Myocyte (in vitro differentiated cells): ENCODE results near the gene SIGLEC10. TPM values are rescaled to one million over a fixed set of nuclear protein-coding genes. Genes with fewer than 3 reads are reported as not detected.
"Not testable (repeated sequence)": the region's sequence is repeated elsewhere in the genome, so short reads cannot be mapped to it uniquely, and the experiment has no call there.

Experiments
- DNase-seq: peaks from one replicate; pipeline ENCODE4 v3.0.0-alpha.2; 2012; ENCODE audit warnings: low read depth
- total RNA-seq: library from RNA; depleted of rRNA; stranded (reverse); fragments of >200 nt; gene quantifications from 2 replicates; pipeline ENCODE4 v1.2.3, GENCODE V29; 2014

SIGLEC10 gene
- total RNA-seq, 1 donor from 2014 or later, result not detected

- DNase-seq, result no peak
Observed at GRCh38 chr19:51440052-51440451, 22.6 kb upstream of the SIGLEC10 start.

DNA sequence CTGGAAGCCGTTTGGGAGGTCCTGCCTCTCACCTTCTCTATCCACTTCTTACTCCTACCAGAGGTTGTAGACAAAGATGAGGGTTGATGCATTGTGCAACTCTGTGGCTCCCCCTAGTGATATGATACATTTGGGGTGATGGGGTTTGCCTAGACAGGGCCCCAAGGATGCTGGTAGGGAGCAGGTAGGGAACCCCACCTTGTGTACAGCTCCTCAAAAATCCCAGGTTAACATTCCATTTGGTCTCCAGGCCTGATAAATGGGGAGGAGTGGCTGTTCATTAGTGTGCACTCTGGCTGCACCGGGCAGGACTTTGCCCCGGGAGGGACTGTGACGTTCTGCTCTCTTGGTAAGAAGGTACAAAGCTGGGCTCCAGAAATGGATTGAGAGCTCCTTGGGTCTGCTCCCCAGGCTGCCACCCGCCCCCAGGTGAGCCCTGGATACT is 21.6 kb upstream of the SIGLEC10 start:
- DNase-seq, result peak; percentile 14

GRCh38 chr19:51434456-51434855 is 17.0 kb upstream of the SIGLEC10 start:
- DNase-seq, result no peak

- DNase-seq, result no peak
Observed at GRCh38 chr19:51433043-51433442, 15.6 kb upstream of the SIGLEC10 start.

GRCh38 chr19:51431124-51431523 is 13.7 kb upstream of the SIGLEC10 start:
- DNase-seq, result no peak

DNA sequence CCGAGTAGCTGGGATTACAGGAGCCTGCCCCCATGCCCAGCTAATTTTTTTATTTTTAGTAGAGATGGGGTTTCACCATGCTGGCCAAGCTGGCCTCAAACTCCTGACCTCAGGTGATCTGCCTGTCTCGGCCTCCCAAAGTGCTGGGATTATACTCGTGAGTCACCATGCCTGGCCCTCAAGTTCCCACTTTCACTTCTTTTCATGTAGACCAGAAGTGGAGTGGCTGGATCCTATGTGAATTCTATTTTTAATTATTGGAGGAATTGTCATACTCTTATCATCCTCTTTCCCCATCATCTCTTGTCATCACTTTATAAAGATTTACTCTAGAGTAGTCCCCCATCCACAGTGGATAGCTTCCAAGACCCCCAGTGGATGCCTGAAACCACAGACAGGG is 12.8 kb upstream of the SIGLEC10 start:
- no peak for DNase-seq

GRCh38 chr19:51427201-51427600 is 9.8 kb upstream of the SIGLEC10 start:
- no peak for DNase-seq

DNA sequence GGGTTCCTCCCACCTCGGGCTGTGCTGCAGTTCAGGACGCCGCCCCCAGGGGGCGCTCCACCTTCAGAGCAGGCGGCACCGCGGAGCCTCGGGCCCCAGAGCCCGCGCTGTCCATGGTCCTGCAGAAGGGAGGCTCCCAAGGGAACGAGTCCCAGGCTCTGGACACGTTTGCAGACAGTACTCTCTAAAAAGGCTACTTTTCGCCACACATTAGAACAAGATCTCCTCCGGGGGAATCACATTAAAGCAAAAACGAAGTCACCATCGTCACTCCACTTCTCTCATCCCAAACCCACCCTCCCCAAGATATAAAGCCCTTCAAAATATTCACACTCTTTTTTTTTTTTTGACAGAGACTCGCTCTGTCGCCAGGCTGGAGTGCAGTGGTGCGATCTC is 4.6 kb upstream of the SIGLEC10 start:
- DNase-seq, result peak; percentile 81

DNA sequence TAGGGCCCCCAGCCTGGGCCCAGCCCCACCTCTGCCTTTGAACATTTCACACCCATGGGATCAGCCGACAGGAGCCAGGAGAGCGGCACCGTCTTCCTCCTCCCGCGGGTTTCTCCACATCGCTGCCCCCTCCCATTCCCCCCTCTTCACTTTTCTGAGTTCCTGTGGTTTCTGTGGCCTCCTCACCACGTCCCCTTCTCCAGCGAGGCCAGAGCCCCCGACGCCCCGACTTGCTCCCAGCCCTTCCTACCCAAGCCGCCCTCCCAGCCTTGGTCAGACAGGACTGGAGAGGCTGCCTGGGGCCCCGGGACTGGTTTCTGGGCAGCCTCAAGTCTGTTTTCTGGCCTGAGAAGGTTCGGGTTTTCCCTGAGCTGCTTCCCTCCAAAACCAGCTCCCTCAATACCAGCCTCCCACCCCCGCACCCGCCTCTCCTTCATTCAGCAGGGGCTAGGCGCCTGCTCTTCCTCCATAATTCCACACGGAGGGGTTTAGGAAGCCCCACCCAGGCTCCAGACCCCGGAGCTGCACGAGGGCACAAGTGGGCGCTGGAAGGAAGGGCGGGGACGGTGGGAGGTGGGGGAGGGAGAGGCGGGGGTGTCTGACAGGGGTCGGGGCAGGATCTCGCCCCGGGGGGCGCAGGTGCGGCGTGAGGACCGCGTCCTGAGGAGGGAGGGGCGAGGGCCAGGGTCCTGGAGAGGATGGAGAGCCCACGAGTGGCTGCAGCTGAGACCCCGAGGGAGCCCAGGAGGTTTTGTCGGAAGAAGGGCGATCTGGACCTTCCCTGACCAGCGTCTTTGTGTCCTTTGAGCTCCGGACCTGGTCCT is 4.0 kb upstream of the SIGLEC10 start:
- no peak for DNase-seq

- not testable (repeated sequence) for DNase-seq
Observed at GRCh38 chr19:51420511-51420910, 3.1 kb upstream of the SIGLEC10 start.

DNA sequence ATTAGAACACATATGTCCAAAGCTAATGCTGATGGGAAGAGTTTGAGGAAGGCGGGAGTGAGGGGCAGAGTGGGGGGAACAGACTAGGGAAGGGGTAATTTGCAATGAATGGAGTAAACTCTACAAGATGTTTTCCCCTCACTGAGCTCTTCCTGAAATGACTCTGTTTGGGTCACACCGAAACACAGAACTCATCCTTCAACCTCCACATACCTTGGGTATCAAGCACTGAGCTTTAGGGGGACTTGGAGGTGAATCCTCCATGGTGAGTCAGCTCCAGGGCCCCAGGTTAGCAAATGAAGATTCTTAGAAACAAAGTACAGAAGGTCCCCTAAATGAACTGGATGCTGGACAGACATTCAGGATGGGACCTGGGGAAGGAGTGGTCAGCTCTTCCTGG is 1.3 kb upstream of the SIGLEC10 start:
- no peak for DNase-seq

DNA sequence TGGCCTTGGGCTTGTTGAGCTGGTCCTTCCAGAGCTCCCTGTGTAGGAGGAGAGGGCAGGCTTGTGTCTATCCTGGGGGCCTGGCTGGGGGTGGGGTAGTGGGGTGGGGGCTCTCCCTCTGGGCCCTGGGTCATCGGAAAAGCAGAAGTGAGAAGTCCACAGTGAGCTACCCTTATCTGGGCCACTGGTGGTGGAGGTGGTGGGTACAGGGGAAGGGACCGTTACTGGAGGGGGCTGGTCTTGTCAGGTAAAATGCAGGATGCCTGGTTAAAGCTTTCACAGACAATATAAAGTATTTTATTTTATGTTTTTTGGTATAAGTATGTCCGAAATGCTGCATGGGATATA is 342 bp upstream of the SIGLEC10 start:
- DNase-seq, result no peak

DNA sequence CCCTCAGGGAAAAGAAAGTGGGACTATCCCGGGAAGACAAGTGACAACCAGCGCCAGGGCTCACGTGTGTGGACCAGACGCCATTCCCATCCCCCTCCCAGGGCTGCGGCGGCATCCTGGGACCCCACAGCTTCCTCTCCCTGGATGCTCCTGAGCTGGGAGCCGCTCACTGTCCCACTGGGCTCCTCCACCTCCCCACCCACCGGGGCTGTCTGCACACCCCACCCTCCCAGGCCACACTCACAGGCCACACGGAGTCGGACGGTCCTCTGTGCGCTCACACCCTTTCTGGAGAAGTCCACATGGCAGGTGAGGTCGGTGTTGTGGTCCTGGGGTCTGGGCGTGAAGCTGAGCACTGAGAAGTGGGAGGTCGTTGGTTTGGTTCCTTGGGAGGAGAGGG is 1.0 kb downstream of the SIGLEC10 start:
- DNase-seq, result not testable (repeated sequence)

DNA sequence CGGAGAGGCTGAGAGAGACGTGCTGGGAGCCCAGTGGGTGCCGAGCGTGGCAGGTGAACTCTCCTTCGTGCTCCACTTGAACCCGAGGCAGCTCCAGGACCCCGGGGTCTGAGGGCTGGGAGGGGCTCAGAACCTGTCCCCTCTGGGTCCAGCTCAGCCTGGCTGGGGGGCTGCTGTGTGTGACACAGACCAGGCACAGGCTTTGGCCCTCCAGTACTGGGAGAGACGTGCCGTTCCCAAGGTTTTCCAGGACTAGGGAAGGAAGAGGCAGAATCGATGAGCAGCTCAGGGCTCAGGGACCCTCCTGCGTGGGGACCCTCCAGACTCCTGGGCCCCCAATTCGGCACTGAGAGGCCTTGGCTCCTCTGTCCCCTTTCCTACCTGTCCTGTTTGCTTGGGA is 2.3 kb downstream of the SIGLEC10 start:
- no peak for DNase-seq

- no peak for DNase-seq
Observed at GRCh38 chr19:51410950-51411748, 6.3 kb downstream of the SIGLEC10 start.

DNA sequence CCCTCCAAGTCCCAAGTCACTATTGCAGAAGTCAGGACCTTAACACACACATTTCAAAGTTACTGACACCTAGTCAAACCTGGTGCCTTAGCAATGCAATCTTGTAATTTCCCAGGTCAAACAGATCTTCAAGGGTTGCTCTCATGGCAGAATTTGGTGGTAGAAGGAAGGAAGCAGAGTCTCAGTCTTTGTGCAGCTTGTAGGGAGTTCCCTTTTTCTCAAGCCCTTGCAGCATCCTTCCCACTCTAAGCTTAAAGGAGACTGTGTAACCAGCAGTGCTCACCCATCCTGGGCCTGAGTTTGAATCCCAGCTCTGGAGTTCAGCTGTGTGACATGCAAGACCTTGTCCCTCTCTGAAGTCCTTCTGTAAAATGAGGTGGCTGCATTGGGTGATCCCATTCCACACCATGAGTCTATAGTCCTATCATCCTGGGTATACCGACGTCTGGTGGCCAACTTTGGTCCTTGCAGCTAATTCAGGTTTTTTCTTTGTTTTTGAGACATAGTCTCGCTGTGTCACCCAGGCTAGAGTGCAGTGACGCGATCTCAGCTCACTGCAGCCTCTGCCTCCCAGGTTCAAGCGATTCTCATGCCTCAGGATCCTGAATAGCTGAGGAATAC is 9.8 kb downstream of the SIGLEC10 start:
- DNase-seq, result peak; percentile 15

DNA sequence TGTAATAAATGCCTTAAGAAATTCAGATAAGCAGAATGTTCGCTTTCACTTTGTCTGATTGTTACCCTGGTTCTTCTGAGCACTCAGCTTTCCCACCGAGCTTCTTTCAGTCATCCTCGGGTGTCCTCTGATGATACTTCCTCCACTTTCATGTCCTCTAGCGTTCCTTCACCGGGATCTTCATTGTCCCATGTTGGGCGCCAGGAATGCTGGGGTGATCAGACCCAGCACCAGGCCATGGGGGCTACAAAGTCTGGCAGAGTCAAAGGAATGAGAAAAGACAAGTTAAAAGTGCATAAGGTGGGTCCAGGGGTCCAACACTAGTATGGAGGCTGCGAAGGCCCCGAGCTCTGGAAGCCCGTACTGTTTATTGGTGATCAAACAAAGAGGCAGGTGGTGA is 15.3 kb downstream of the SIGLEC10 start:
- DNase-seq, result no peak

DNA sequence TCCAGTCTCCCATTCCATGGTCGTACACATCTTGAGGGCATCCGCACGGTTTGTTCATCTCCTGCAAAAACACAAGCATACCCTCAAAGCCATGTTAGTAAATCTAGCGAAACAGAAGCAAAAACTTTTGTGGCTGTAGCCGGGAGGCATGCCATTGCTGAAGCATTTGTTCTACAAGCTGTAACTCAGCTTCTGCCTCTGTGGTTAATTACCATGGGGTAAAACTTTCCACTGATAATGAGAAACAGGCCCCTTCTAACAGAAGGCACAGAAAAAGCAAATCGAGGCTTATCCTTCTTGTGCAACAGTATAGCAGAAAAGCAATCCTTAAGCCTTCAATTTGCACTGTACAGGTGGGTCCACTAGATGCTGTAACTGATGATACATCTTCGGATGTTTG is 17.5 kb downstream of the SIGLEC10 start:
- DNase-seq, result not testable (repeated sequence)

DNA sequence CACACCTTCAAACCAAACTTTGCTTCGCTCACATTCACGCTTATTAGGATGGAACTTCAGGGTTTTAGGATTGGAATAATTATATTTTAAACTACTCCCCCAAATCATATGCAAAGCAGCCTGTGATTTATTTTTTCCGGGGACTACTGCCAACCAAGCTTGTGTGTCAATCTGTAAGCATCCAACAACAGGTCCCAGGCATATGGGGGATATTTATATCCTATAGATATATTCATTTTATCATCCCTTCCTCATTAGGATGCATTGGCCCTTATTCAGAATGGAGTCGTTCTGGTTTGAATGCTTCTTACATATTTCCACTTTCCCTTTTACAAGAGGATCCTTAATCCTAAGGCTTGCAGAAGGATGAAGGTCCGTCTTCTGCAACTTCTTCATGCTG is 18.2 kb downstream of the SIGLEC10 start:
- DNase-seq, result no peak

DNA sequence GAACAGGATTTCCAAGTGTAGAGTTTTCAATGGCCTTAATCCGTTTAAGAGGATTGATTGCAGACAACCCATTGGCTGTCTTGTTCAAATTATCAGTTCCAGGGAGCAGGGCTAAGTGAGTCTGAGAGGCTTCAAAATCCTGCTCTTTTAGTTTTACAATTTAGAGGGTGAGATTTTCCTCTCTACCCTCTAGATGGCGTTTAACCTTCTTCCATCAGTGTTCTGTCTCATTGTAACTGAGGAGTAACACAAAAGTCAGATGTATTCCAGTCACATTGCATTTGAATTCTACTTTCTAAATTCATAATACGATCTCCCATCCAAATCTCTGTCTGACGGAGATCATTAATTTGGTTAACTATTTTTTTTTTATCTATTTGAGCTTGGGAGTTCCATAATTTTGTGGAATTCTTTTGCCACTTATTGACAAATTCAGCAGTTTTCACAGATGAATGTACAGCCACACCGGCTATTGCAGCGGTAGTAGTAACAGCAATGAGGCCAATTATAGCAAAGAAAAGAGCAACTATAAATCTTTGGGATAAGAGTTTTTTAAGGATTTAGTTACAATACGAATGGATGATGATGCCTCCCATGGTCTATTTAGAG is 19.2 kb downstream of the SIGLEC10 start:
- peak; percentile 36 for DNase-seq

GRCh38 chr19:51397453-51397852 is 20.0 kb downstream of the SIGLEC10 start:
- not testable (repeated sequence) for DNase-seq

DNA sequence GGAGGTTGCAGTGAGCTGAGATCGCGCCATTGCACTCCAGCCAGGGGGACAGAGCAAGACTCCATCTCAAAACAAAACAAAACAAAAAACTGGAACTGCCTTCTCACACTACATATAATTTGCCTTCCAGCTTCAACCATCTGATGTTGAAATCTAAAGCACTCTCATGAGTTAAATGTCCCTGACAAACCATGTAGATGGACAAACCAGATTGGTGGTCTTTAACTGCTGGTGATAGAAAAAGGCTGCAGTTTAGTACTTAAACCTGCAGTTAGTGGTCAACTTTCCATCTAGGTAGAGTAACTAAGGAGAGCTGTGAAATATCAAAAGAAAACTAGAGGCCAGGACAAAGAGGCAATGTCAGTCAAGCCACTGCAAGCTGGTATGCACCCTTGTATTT is 21.3 kb downstream of the SIGLEC10 start:
- no peak for DNase-seq
